AML-193 (cell line): ENCODE data around the gene MYLIP.
A peak's percentile ranks its signal among the peaks of the same experiment; 100 is the strongest.

ENCODE experiments used
- DNase-seq, 2 experiments: peaks; one replicate each; lab custom pipeline; 2025; lab: John Stamatoyannopoulos, UW

MYLIP gene

GRCh38 chr6:16139556-16139955 is 10.7 kb downstream of the MYLIP start:
- no peak for DNase-seq

- DNase-seq = no peak
These were observed 11.7 kb downstream of the MYLIP start for GRCh38 chr6:16140607-16141006.

GRCh38 chr6:16141514-16141913 is 12.6 kb downstream of the MYLIP start:
- DNase-seq = no peak

GRCh38 chr6:16145038-16145437 is 16.2 kb downstream of the MYLIP start:
- no peak for DNase-seq

GRCh38 chr6:16146028-16146427 is 17.1 kb downstream of the MYLIP start:
- DNase-seq = no peak

- no peak for DNase-seq
These were observed 17.7 kb downstream of the MYLIP start for GRCh38 chr6:16146527-16146955.

GRCh38 chr6:16148498-16148897 is 19.6 kb downstream of the MYLIP start:
- DNase-seq = no peak

- no peak for DNase-seq
These were observed 20.4 kb downstream of the MYLIP start for GRCh38 chr6:16149305-16149704.

- DNase-seq = no peak
These were observed 21.2 kb downstream of the MYLIP start for GRCh38 chr6:16150098-16150497.

- DNase-seq = no peak
These were observed 24.4 kb downstream of the MYLIP start for GRCh38 chr6:16153211-16153820.

GRCh38 chr6:16154904-16155303 is 26.0 kb downstream of the MYLIP start:
- no peak for DNase-seq

GRCh38 chr6:16157492-16157891 is 28.6 kb downstream of the MYLIP start:
- no peak for DNase-seq

- DNase-seq = no peak
These were observed 29.0 kb downstream of the MYLIP start for GRCh38 chr6:16157909-16158308.

- DNase-seq = no peak
These were observed 30.2 kb downstream of the MYLIP start for GRCh38 chr6:16158943-16159557.

GRCh38 chr6:16160794-16161193 is 31.9 kb downstream of the MYLIP start:
- no peak for DNase-seq

- no peak for DNase-seq
These were observed 33.1 kb downstream of the MYLIP start for GRCh38 chr6:16162003-16162402.

GRCh38 chr6:16163066-16163465 is 34.2 kb downstream of the MYLIP start:
- DNase-seq = no peak

GRCh38 chr6:16163535-16164300 is 34.8 kb downstream of the MYLIP start:
- DNase-seq = no peak

GRCh38 chr6:16165641-16166040 is 36.8 kb downstream of the MYLIP start:
- DNase-seq = no peak

- no peak for DNase-seq
These were observed 38.2 kb downstream of the MYLIP start for GRCh38 chr6:16166871-16167608.

GRCh38 chr6:16168121-16168520 is 39.2 kb downstream of the MYLIP start:
- DNase-seq = peak in 1 of 2 experiments; percentile 13

- peak; percentile 47 to 67 for DNase-seq
These were observed 40.0 kb downstream of the MYLIP start for GRCh38 chr6:16168858-16169257.

- DNase-seq = no peak
These were observed 42.5 kb downstream of the MYLIP start for GRCh38 chr6:16171400-16171799.
